Neuronal stem cell (in vitro differentiated cells): Measurements from ENCODE around the gene TRMO.

ENCODE experiments used
- DNase-seq: peaks from one replicate; pipeline ENCODE4 v3.0.0-alpha.2; 2013; ENCODE audit warnings: low spot score
- H2AFZ ChIP-seq: one replicate; pipeline ENCODE4 v1.6.1; 2013; ENCODE audit warnings: mild to moderate bottlenecking, low read length, inconsistent platforms
- H2AK5ac ChIP-seq: 2 replicates; pipeline ENCODE4 v1.6.1; 2013; ENCODE audit warnings: low read depth, mild to moderate bottlenecking, inconsistent platforms, low read length, moderate library complexity, mixed read lengths
- H2BK120ac ChIP-seq: 2 replicates; pipeline ENCODE4 v1.6.1; 2013; ENCODE audit warnings: low read depth, mild to moderate bottlenecking, inconsistent platforms, low read length, moderate library complexity, mixed read lengths
- H2BK12ac ChIP-seq: one replicate; pipeline ENCODE4 v1.6.1; 2013; ENCODE audit warnings: low read length, inconsistent platforms
- H2BK15ac ChIP-seq: 2 replicates; pipeline ENCODE4 v1.6.1; 2013; ENCODE audit warnings: mild to moderate bottlenecking, low read length, inconsistent platforms, mixed read lengths
- H2BK5ac ChIP-seq: one replicate; pipeline ENCODE4 v1.6.1; 2013; ENCODE audit warnings: inconsistent platforms, mild to moderate bottlenecking, low read length, moderate library complexity
- H3K14ac ChIP-seq: one replicate; pipeline ENCODE4 v1.6.1; 2013; ENCODE audit warnings: low read length, inconsistent platforms
- H3K18ac ChIP-seq: 2 replicates; pipeline ENCODE4 v1.6.1; 2013; ENCODE audit warnings: low read length, inconsistent platforms
- H3K23ac ChIP-seq: 2 replicates; pipeline ENCODE4 v1.6.1; 2013; ENCODE audit warnings: low read depth, mild to moderate bottlenecking, mixed read lengths, low read length, inconsistent platforms; ENCODE audit not compliant: poor library complexity
- H3K27ac ChIP-seq: replicated peaks from 3 replicates; pipeline ENCODE4 v1.5.1; 2013; ENCODE audit warnings: low read length, inconsistent platforms
- H3K27me3 ChIP-seq, 3 experiments: 2 replicates each; pipeline ENCODE4 v1.6.1; 2013; ENCODE audit warnings: low read length in 3 of 3, mild to moderate bottlenecking in 2 of 3, inconsistent platforms in 1 of 3, low read depth in 1 of 3, mixed read lengths in 1 of 3, moderate library complexity in 1 of 3; ENCODE audit not compliant: control insufficient read depth in 3 of 3, insufficient read depth in 3 of 3
- H3K36me3 ChIP-seq, 2 donors: replicated peaks in 1 of 2; 2 replicates each; pipeline ENCODE4 v1.6.1; 2013; ENCODE audit warnings: low read length in 2 of 2; ENCODE audit not compliant: control insufficient read depth in 2 of 2, insufficient read depth in 2 of 2
- H3K4ac ChIP-seq: 2 replicates; pipeline ENCODE4 v1.6.1; 2013; ENCODE audit warnings: inconsistent platforms, mild to moderate bottlenecking, low read length, moderate library complexity
- H3K4me1 ChIP-seq, 2 donors: 1 replicate in 1 of 2; 2 replicates in 1 of 2; pipeline ENCODE4 v1.6.1; 2013; ENCODE audit warnings: low read length in 2 of 2, low read depth in 1 of 2; ENCODE audit not compliant: control insufficient read depth in 2 of 2, insufficient read depth in 1 of 2
- H3K4me2 ChIP-seq: one replicate; pipeline ENCODE4 v1.6.1; 2013; ENCODE audit warnings: mild to moderate bottlenecking, low read length, inconsistent platforms; ENCODE audit not compliant: insufficient read depth, poor library complexity, severe bottlenecking
- H3K4me3 ChIP-seq, 2 donors: 2 replicates each; pipeline ENCODE4 v1.5.1; 2013; ENCODE audit warnings: low read length in 2 of 2, mild to moderate bottlenecking in 2 of 2, inconsistent platforms in 1 of 2, moderate library complexity in 1 of 2
- H3K79me1 ChIP-seq: one replicate; pipeline ENCODE4 v1.6.1; 2013; ENCODE audit warnings: low read depth, mild to moderate bottlenecking, inconsistent platforms, low read length, moderate library complexity
- H3K9ac ChIP-seq: one replicate; pipeline ENCODE4 v1.6.1; 2013; ENCODE audit warnings: mild to moderate bottlenecking, low read depth, low read length, inconsistent platforms; ENCODE audit not compliant: poor library complexity
- H3K9me3 ChIP-seq, 2 donors: replicated peaks in 1 of 2; 2 replicates each; pipeline versions ENCODE3 to v1.6.1; 2013; ENCODE audit warnings: low read length in 2 of 2, mild to moderate bottlenecking in 2 of 2, inconsistent platforms in 1 of 2, low read depth in 1 of 2, mixed read lengths in 1 of 2, moderate library complexity in 1 of 2; ENCODE audit not compliant: control insufficient read depth in 2 of 2, insufficient read depth in 1 of 2
- H4K8ac ChIP-seq: one replicate; pipeline ENCODE4 v1.6.1; 2013; ENCODE audit warnings: low read depth, mild to moderate bottlenecking, inconsistent platforms, low read length, moderate library complexity
- H4K91ac ChIP-seq: one replicate; pipeline ENCODE4 v1.6.1; 2013; ENCODE audit warnings: low read length, low read depth, mild to moderate bottlenecking, inconsistent platforms; ENCODE audit not compliant: poor library complexity
- WGBS, 2 donors: extraction: QIAGEN DNeasy Blood & Tissue Kit; methylation state at CpG; one replicate each; pipeline ENCODE4 v1.1.7; 2013; ENCODE audit warnings: missing lambda C conversion rate in 2 of 2, mixed read lengths in 1 of 2; ENCODE audit not compliant: insufficient read length in 2 of 2, insufficient replicate concordance in 1 of 2; ENCODE audit errors: extremely low coverage in 2 of 2; 5-methylcytosine and 5-hydroxymethylcytosine counted together

Gene TRMO

DNA sequence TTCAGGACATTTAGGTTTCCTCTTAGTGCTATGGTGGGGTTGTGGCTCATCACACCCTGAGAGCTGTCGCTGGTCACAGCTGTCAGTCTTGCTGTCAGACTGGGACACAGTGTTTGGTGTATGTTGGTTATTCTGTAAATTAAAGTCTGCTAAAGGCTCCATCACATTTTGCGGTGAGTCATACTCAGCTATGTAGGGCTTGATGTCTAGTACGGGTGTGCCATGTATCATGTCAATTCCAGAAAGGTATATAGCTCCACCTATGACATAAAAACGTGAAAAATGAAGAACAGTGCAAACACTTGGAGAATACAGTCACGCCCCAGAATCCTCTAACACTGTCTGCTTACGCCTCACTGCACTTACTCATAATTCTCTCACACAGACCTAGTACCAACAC, 11.9 kb downstream of the TRMO start:
- Histone ChIP-seq H3K9ac (no peak overlapping the region), H2AFZ (no peak overlapping the region), H3K27ac (no peak overlapping the region), H3K9me3 (no peaks in the 10 kb centered on the region), H3K18ac (no peak overlapping the region), H3K14ac (no peak overlapping the region), H2BK120ac (no peak overlapping the region), H3K23ac (no peak overlapping the region), H3K4me1 (no peaks in the 10 kb centered on the region), H3K4me2 (no peak overlapping the region), H3K79me1 (no peaks in the 10 kb centered on the region), H2BK5ac (no peak overlapping the region), H4K8ac (no peak overlapping the region), H3K27me3 (no peaks in the 10 kb centered on the region), H2AK5ac (no peak overlapping the region), H2BK12ac (no peak overlapping the region), H3K36me3 (peaks cover 11 to 58% of the 10 kb centered on the region in 2 donors), H4K91ac (no peak overlapping the region), H3K4ac (no peak overlapping the region), H3K4me3 (no peak overlapping the region), H2BK15ac (no peak overlapping the region)
- WGBS, 2 donors, result no CpG with 5 or more reads among the region's 6 CpGs
- no peak for DNase-seq

- H3K79me1 ChIP-seq, result no peaks in the 10 kb centered on the region
- no peak for DNase-seq
- H3K27ac ChIP-seq, result no peak overlapping the region
- H4K8ac ChIP-seq, result no peak overlapping the region
- no peaks in the 10 kb centered on the region for H3K27me3 ChIP-seq
- no peak overlapping the region for H2BK15ac ChIP-seq
- H4K91ac ChIP-seq, result no peak overlapping the region
- no peak overlapping the region for H3K18ac ChIP-seq
- no peak overlapping the region for H2AK5ac ChIP-seq
- no peak overlapping the region for H2BK5ac ChIP-seq
- H3K36me3 ChIP-seq, result peaks cover 11 to 53% of the 10 kb centered on the region in 2 donors
- no peaks in the 10 kb centered on the region for H3K9me3 ChIP-seq
- no peak overlapping the region for H3K23ac ChIP-seq
- no peaks in the 10 kb centered on the region for H3K4me1 ChIP-seq
- no peak overlapping the region for H3K4me3 ChIP-seq
- H3K9ac ChIP-seq, result no peak overlapping the region
- H3K4ac ChIP-seq, result no peak overlapping the region
- H3K14ac ChIP-seq, result no peak overlapping the region
- no peak overlapping the region for H3K4me2 ChIP-seq
- no peak overlapping the region for H2BK12ac ChIP-seq
- WGBS, 2 donors, result no CpG with 5 or more reads among the region's 1 CpG
- no peak overlapping the region for H2AFZ ChIP-seq
- no peak overlapping the region for H2BK120ac ChIP-seq
Observed at GRCh38 chr9:97908705-97909104, 13.6 kb downstream of the TRMO start.

DNA sequence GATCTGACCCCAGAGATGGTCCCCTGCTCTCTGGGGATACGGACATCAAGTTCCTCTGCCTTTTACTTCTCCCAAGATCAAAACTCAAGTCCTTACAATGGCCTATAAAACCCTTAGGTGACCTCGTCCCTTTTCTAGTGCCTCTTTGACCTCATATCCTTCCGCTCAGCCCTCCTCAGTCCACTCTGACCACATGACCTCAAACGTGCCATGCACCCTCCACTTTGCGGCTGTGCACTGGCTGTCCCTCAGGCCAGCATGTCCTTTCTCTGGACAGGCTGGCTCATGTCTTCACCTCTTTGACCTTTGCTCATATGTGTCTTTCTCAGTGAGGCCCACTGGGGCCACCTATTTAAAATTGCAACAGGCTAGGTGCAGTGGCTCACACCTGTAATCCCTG, 14.7 kb downstream of the TRMO start:
- no peak overlapping the region for H3K23ac ChIP-seq
- WGBS, 2 donors, result no CpG with 5 or more reads among the region's 5 CpGs

DNA sequence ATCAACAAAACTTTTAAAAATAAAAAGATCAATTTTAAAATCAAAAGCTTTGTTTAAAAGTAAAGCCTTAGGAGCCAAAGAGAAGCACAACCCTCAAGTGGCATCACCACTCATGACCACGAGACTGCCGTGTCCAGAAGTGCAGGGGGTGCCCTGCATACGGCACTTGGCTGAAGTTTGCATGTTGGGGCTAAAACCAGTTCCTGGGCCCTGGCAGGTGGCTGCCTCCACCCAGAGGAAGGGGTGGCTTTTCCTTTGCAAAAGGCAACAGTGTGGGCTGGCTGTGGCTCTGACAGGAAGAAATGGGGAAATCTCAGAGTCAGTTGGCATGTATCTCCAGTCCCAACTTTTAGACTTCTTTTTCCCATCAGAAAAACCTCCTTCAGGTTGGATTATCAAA, 15.3 kb downstream of the TRMO start:
- Histone ChIP-seq H3K9ac (no peak overlapping the region), H4K8ac (no peak overlapping the region), H3K36me3 (peaks cover 10 to 37% of the 10 kb centered on the region in 2 donors), H3K23ac (no peak overlapping the region), H2BK15ac (no peak overlapping the region), H3K4ac (no peak overlapping the region), H3K18ac (no peak overlapping the region), H3K4me1 (no peaks in the 10 kb centered on the region), H4K91ac (no peak overlapping the region), H3K27ac (no peak overlapping the region), H2BK12ac (no peak overlapping the region), H3K14ac (no peak overlapping the region), H2BK120ac (no peak overlapping the region), H3K9me3 (no peaks in the 10 kb centered on the region), H3K27me3 (no peaks in the 10 kb centered on the region), H2BK5ac (no peak overlapping the region), H3K79me1 (no peaks in the 10 kb centered on the region), H2AFZ (no peak overlapping the region), H3K4me2 (no peak overlapping the region), H2AK5ac (no peak overlapping the region), H3K4me3 (no peak overlapping the region)
- WGBS, 2 donors, result no CpG with 5 or more reads among the region's 3 CpGs
- DNase-seq, result no peak

More for the DNA sequence above, 14.7 kb downstream of the TRMO start:
- H2BK15ac ChIP-seq, result no peak overlapping the region
- H3K27me3 ChIP-seq, result no peaks in the 10 kb centered on the region
- H3K4me3 ChIP-seq, result no peak overlapping the region
- no peak overlapping the region for H4K8ac ChIP-seq
- no peak overlapping the region for H3K4me2 ChIP-seq
- H3K4me1 ChIP-seq, result no peaks in the 10 kb centered on the region
- no peak overlapping the region for H4K91ac ChIP-seq
- peaks cover 10 to 42% of the 10 kb centered on the region in 2 donors for H3K36me3 ChIP-seq
- H3K14ac ChIP-seq, result no peak overlapping the region
- no peak overlapping the region for H2BK12ac ChIP-seq
- H2BK5ac ChIP-seq, result no peak overlapping the region
- no peaks in the 10 kb centered on the region for H3K79me1 ChIP-seq
- no peak overlapping the region for H3K27ac ChIP-seq
- H2BK120ac ChIP-seq, result no peak overlapping the region
- no peaks in the 10 kb centered on the region for H3K9me3 ChIP-seq
- H2AK5ac ChIP-seq, result no peak overlapping the region
- H3K18ac ChIP-seq, result no peak overlapping the region
- DNase-seq, result no peak
- H3K9ac ChIP-seq, result peak overlapping the region; percentile 32
- H3K4ac ChIP-seq, result no peak overlapping the region
- no peak overlapping the region for H2AFZ ChIP-seq
